Liver (tissue), 2 donors: ENCODE measurements around the gene NEURL1.

ENCODE experiments used
- CTCF ChIP-seq: fragments of 150-350 bp; IDR thresholded peaks from 2 replicates; pipeline ENCODE4 v1.5.1; 2017; ENCODE audit warnings: improper control_type of control experiment, low read depth, low read length; ENCODE audit not compliant: missing input control
- FOXA2 ChIP-seq: IDR thresholded peaks from 2 replicates; pipeline ENCODE4 v1.6.1; 2016; ENCODE audit warnings: antibody characterized with exemption
- donor health status: healthy.

GRCh38 chr10:103523683-103524082, 30.2 kb downstream of the NEURL1 start:
- TF ChIP-seq CTCF = no peak
- no peak for TF ChIP-seq FOXA2
